C1 segment of cervical spinal cord (tissue), 14 donors: ENCODE measurements around the gene MARK1.

Experiments
- DNase-seq, 14 donors: peaks; one replicate each; lab custom pipeline; 2025; lab: John Stamatoyannopoulos, UW

MARK1 gene

GRCh38 chr1:220710333-220710732, 182.4 kb downstream of the MARK1 start:
- no peak for DNase-seq

GRCh38 chr1:220711056-220711809, 183.3 kb downstream of the MARK1 start:
- DNase-seq = no peak
